ENCODE results near the gene LDHAL6B. TPM values are rescaled to one million over a fixed set of nuclear protein-coding genes. Genes with fewer than 3 reads are reported as not detected.

The LDHAL6B gene
- total and polyA plus RNA-seq, 9 of the 15 experiments (the other 6 are each of a cell fraction or from before 2014, with no cell fraction given): not detected

DNA sequence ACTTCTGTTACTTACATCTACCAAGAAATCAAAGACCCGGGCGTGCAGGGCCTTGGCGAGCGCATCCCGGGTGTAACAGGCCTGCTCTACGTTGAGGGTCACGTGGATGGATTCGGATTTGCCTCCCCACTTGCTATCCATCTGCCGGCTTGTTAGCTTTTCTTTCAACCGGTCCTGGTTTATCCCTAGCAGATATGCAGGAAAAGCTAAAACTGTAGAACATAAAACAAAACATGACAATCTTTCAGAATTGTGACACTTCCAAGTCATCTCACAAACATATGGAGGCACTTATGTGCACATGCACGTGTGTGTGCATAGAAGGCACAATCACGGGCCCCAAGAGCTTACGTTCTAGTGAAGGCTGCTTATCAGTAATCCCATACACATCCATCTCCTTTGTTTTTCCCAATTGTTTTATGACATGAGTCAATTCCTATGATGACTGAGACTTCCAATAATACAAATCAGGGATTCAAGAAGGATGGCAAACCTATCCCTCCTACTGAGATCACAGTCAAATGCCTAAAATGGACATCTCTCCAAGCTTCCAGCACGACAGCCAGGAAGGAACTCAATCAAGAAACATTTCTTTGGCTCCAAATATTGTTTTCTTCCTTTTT is 11.3 kb downstream of the LDHAL6B start:
- FAIRE-seq (no peak), DNase-seq (ENCODE audit: extremely low read depth in 1 of 4, low spot score in 3 of 4) (no peak), ATAC-seq (no peak)
- H3K27ac ChIP-seq (ENCODE audit: extremely low read depth, low read depth, low read length): no peak overlapping the region
- WGBS (ENCODE audit: insufficient coverage, low coverage, missing lambda C conversion rate): under 1% methylated on average over 14 of the region's 14 CpGs
- no peaks in the 10 kb centered on the region for H3K36me3 ChIP-seq (ENCODE audit: control insufficient read depth, insufficient read depth, low read length)
- H3K79me2 ChIP-seq (ENCODE audit: control insufficient read depth, insufficient read depth, low read length): no peaks in the 10 kb centered on the region
- H3K4me2 ChIP-seq (ENCODE audit: insufficient read depth, low read length): no peak overlapping the region
- no TSS peak for BruUV-seq (replicated peaks)
- in situ Hi-C loops (cut with MboI) (no loop called here), intact Hi-C loops (cut with micrococcal nuclease) (no loop called here)
- H3K9ac ChIP-seq (ENCODE audit: insufficient read depth in 1 of 2, low read depth in 2 of 2, low read length in 2 of 2): no peak overlapping the region
- POLR2A ChIA-PET: interaction anchor here (0.5 to 1.5 kb wide), 3 partner anchors 11 to 921 kb away, joined by 3 to 6 read pairs (median 3); no protein-coding TSS in a partner anchor
- peaks cover 11 to 14% of the 10 kb centered on the region in 2 experiments; a peak in 2 of 5 replicates for H3K27me3 ChIP-seq (ENCODE audit: control insufficient read depth in 2 of 2, insufficient read depth in 2 of 2, low read length in 2 of 2)
- no peak overlapping the region for H2AFZ ChIP-seq (ENCODE audit: low read depth, low read length)
- H3K9me1 ChIP-seq (ENCODE audit: control insufficient read depth, insufficient read depth, low read length): no peaks in the 10 kb centered on the region
- no peak overlapping the region for H3K4me3 ChIP-seq
- no peak for TF ChIP-seq MECOM (CRISPR knock-in tag; IDR thresholded peaks at IDR 0.05)
- no peak for TF ChIP-seq ELF1 (tag; IDR thresholded peaks at IDR 0.05)
- no peak for TF ChIP-seq STAT5B (CRISPR knock-in tag; IDR thresholded peaks at IDR 0.05)
- no peak for TF ChIP-seq FOXK2 (conservative IDR thresholded peaks at IDR 0.05 in 1 of 2, IDR thresholded peaks at IDR 0.05 in 1 of 2; ENCODE audit: low read depth in 2 of 2)
- TF ChIP-seq CREBBP (IDR thresholded peaks at IDR 0.05; ENCODE audit: low read depth, low read length): no peak
- TF ChIP-seq TCF7 (IDR thresholded peaks at IDR 0.05; ENCODE audit: borderline replicate concordance): no peak
- TF ChIP-seq, protein P1, sequence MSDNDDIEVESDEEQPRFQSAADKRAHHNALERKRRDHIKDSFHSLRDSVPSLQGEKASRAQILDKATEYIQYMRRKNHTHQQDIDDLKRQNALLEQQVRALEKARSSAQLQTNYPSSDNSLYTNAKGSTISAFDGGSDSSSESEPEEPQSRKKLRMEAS (CRISPR knock-in tag; IDR thresholded peaks at IDR 0.05): no peak
- TF ChIP-seq ZNF3 (CRISPR knock-in tag; IDR thresholded peaks at IDR 0.05): no peak
- TF ChIP-seq ZNF644 (tag; IDR thresholded peaks at IDR 0.05; ENCODE audit: low read depth): no peak
- TF ChIP-seq, protein P2, sequence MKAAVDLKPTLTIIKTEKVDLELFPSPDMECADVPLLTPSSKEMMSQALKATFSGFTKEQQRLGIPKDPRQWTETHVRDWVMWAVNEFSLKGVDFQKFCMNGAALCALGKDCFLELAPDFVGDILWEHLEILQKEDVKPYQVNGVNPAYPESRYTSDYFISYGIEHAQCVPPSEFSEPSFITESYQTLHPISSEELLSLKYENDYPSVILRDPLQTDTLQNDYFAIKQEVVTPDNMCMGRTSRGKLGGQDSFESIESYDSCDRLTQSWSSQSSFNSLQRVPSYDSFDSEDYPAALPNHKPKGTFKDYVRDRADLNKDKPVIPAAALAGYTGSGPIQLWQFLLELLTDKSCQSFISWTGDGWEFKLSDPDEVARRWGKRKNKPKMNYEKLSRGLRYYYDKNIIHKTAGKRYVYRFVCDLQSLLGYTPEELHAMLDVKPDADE (conservative IDR thresholded peaks at IDR 0.05; ENCODE audit: control insufficient read depth, low read depth, low read length): no peak
- TF ChIP-seq ASH1L (IDR thresholded peaks at IDR 0.05; ENCODE audit: borderline replicate concordance, low read depth, partially characterized antibody): no peak
- no peak for TF ChIP-seq SNRNP70 (optimal IDR thresholded peaks at IDR 0.05; ENCODE audit: low read depth, low read length)
- TF ChIP-seq FOXJ2 (tag; IDR thresholded peaks at IDR 0.05): no peak
- no peak for TF ChIP-seq PCBP1 (IDR thresholded peaks at IDR 0.05; ENCODE audit: low read depth, low read length, poor library complexity, severe bottlenecking)
- no peak for TF ChIP-seq DMBX1 (CRISPR knock-in tag; IDR thresholded peaks at IDR 0.05; ENCODE audit: borderline replicate concordance)
- no peaks in the 10 kb centered on the region for H4K20me1 ChIP-seq (replicated peaks; ENCODE audit: control insufficient read depth, insufficient read depth, low read length)
- no peaks in the 10 kb centered on the region for H3K4me1 ChIP-seq (replicated peaks in 1 of 2; ENCODE audit: control insufficient read depth in 2 of 2, insufficient read depth in 2 of 2, low read length in 2 of 2)
- H3K9me3 ChIP-seq (replicated peaks; ENCODE audit: control insufficient read depth, insufficient read depth, low read depth, low read length): no peaks in the 10 kb centered on the region
- CTCF ChIA-PET (ENCODE audit: low intra/inter-chr PET ratio): no interaction called here
